ENCODE measurements around the gene SOD2.
"Not testable (repeated sequence)": the region's sequence is repeated elsewhere in the genome, so short reads cannot be mapped to it uniquely, and the experiment has no call there.

SOD2 gene

DNA sequence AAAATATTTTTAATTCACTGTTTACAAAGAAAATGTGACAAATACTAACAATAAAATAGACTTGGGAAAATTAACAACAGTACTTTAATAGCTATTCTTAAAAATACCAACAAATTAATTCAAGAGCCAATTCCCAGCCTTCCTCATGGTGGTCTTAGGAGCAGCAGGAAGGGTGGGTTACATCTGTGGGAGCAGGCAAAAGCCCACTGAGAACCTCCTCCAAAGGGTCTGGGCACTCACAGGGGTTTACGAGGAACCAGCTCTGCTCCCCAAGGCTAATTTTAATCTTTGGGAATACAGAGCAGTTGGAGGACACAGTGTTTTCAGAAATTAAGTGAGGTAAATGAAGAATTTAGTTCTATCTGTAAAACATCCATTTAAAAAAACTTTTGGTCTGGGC, 10.2 kb downstream of the SOD2 start:
- no peak for DNase-seq (ENCODE audit: low read depth)

DNA sequence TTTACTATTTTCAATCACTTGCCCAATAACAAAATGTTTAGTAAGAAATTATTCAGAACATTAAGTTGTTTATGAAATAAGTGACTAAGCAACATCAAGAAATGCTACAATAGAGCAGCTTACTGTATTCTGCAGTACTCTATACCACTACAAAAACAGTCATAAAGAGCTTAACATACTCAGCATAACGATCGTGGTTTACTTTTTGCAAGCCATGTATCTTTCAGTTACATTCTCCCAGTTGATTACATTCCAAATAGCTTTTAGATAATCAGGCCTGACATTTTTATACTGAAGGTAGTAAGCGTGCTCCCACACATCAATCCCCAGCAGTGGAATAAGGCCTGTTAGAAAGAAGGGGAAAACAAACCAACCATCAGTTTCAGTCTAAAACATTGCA, 10.7 kb downstream of the SOD2 start:
- no peak for DNase-seq (ENCODE audit: low read depth)

- DNase-seq (ENCODE audit: low read depth), result no peak
These were observed 11.7 kb downstream of the SOD2 start for GRCh38 chr6:159681191-159681880.

GRCh38 chr6:159680104-159680503, 12.9 kb downstream of the SOD2 start:
- no peak for DNase-seq (ENCODE audit: low read depth)

DNA sequence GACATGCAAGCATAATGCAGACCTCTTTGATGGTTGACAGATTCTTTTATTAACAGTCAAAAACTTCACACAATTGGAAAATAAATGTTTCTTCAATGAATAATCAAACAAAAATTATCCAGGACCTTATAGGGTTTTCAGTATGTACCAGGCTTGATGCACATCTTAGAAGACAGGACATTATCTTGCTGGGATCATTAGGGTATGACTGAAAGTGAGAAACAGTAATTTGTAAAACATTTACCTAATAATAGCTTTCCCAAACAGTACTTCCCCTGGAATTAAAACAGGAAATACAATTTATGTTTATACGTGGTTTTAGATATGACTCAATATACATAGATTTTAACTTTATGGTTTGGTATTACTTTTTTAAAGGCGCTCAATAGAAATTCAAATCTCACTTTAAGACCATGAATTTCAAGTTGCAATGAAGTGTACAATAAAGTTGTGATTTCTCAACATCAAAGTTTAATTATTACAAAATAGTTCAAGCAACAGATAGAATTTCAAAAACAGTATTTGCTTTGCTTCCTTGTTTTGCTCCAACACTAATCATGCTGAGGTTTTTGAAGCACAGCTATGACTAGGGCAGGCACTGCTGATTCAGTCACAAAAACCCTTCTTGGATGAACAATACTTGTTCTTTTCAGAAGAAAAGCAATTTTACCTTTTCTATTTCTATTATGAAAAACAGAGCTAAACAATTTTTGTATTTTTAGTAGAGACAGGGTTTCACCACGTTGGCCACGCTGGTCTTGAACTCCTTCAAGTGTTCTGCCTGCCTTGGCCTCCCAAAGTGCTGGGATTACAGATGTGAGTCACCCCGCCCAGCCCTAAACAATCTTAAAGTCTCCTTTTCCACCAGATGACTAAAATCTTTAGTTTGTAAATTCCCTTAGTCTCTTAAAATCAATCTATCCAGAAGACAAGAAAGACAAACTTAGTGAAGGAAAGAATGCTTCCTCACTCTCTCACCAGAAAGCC, 13.7 kb downstream of the SOD2 start:
- DNase-seq (ENCODE audit: low read depth), result no peak

GRCh38 chr6:159678574-159678973, 14.5 kb downstream of the SOD2 start:
- no peak for DNase-seq (ENCODE audit: low read depth)

DNA sequence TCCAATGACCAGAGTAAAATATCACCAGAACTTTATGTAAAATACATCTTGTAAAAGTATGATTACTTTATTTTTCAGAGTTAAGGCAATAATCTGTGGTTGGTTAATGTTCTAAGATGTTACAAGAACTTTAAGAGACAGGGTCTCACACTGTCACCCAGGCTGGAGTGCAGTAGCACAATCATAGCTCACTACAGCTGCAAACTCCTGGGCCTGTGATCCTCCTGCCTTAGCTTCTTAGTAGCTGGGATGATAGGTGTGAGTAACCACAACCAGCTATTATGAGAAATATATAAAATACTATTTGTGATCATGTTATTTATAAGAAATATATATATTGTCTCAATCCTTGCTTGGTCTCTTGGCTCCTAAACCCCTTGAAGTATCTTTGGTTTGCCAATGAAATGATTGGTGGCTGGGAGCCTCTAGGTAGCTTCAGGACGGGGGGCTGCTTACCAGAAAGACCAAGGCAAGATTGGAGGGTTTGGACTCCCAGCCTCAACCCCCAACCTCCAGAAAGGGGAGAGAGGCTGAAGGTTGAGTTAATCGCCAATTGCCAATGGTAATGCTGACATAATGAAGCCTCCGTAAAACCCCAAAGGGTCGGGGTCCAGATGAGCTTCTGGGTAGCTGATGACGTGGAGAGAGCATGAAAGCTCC, 15.4 kb downstream of the SOD2 start:
- DNase-seq (ENCODE audit: low read depth), result no peak

DNA sequence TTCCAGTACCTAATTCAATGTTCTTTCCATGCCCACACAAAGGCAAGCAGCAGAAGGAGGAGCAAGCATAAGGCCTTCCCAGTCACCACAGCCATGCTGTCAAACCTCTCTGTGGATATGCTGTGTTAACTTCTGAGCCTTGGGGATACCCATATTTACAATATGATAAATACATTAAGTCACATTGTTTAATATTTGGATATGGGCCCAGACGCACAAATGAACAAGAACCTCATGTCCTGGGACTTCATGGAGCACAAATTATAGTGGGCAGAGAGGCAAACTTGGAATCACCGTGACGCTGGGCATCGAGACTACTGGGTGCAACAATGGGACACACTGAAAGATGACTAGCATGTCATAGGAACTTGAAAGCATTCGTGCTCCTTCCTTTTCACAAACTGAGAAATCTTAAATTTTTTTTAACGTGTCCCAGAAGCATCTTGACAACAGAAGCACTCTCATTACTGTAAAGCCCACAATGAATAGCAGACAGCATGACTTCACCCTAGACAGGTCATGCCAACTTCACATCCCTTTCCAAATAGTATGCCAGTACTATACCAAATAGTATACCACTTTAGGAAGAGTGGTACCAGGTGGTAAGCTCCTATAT, 16.0 kb downstream of the SOD2 start:
- no peak for DNase-seq (ENCODE audit: low read depth)

GRCh38 chr6:159676236-159676635, 16.8 kb downstream of the SOD2 start:
- DNase-seq (ENCODE audit: low read depth), result not testable (repeated sequence)

- DNase-seq (ENCODE audit: low read depth), result no peak
These were observed 27.0 kb downstream of the SOD2 start for GRCh38 chr6:159665868-159666635.

GRCh38 chr6:159663368-159663889, 29.6 kb downstream of the SOD2 start:
- DNase-seq (ENCODE audit: low read depth), result not testable (repeated sequence)

GRCh38 chr6:159661977-159662376, 31.1 kb downstream of the SOD2 start:
- DNase-seq (ENCODE audit: low read depth), result not testable (repeated sequence)

GRCh38 chr6:159655409-159655988, 37.5 kb downstream of the SOD2 start:
- no peak for DNase-seq (ENCODE audit: low read depth)

- DNase-seq (ENCODE audit: low read depth), result peak; percentile 34
These were observed 38.5 kb downstream of the SOD2 start for GRCh38 chr6:159654483-159655098.

- no peak for DNase-seq (ENCODE audit: low read depth)
These were observed 42.7 kb downstream of the SOD2 start for GRCh38 chr6:159650314-159650713.

DNA sequence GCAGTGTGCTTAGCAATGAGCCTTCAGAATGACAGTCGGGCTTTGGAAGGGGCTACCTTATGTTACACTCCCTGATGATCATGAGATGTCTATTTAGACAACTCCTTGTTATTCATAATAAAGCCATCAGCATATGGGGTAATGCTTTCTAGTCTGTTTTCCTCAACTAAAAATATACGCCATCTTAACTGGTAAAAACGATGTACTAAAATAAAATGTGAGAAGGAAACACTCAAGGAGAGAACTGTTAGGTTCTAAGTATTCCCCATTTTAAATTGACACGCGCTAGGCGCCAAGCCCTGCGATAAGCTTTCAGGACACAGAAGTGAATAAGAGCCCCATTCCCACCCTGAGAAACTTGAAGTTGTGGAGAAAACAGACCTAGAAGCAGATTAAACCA, 43.6 kb downstream of the SOD2 start:
- no peak for DNase-seq (ENCODE audit: low read depth)

- no peak for DNase-seq (ENCODE audit: low read depth)
These were observed 46.3 kb downstream of the SOD2 start for GRCh38 chr6:159646733-159647132.

DNA sequence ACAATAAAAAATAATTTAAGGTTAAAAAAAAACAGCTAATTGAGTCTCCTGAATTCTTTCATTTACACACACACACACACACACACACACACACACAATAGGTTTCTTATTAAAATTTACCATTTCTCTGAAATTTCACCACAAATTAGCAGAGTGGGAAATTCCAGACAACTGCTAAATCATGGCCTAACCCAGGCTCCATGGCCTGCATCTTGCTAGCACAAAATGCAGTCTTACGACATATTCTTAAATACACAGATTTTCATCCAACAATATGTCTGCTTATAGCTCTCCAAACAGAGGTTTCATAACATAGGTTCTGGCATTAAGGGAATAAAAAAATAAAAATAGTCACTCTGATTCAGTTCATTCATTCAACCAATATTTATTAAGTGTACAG, 46.9 kb downstream of the SOD2 start:
- DNase-seq (ENCODE audit: low read depth), result no peak

DNA sequence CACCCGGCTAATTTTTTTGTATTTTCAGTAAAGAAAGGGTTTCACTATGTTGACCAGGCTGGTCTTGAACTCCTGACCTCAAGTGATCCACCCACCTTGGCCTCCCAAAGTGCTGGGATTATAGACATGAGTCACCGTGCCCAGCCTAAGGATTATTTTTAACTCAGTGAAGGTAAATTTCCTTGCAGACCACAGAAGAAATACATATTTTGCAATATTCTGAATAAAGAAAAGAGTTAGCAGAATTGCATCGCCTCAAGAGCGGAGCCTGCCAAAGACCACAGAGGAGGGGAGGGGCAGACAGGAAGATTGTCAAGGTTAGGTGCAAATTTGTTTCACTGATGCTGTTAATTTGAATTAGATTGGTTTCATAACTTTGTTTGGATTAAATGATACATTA, 47.4 kb downstream of the SOD2 start:
- no peak for DNase-seq (ENCODE audit: low read depth)
